Ramos (cell line): ENCODE data around the gene ACAT1.
"Not testable (repeated sequence)": the region's sequence is repeated elsewhere in the genome, so short reads cannot be mapped to it uniquely, and the experiment has no call there.

Experiments
- in situ Hi-C: fragments of 300-500 bp; cut with MboI; formaldehyde crosslinking; loops from one replicate; pipeline ENCODE4 v1.14.3; 2022; ENCODE audit warnings: low sequenced_read_pairs; ENCODE audit not compliant: unreplicated experiment

Gene ACAT1

DNA sequence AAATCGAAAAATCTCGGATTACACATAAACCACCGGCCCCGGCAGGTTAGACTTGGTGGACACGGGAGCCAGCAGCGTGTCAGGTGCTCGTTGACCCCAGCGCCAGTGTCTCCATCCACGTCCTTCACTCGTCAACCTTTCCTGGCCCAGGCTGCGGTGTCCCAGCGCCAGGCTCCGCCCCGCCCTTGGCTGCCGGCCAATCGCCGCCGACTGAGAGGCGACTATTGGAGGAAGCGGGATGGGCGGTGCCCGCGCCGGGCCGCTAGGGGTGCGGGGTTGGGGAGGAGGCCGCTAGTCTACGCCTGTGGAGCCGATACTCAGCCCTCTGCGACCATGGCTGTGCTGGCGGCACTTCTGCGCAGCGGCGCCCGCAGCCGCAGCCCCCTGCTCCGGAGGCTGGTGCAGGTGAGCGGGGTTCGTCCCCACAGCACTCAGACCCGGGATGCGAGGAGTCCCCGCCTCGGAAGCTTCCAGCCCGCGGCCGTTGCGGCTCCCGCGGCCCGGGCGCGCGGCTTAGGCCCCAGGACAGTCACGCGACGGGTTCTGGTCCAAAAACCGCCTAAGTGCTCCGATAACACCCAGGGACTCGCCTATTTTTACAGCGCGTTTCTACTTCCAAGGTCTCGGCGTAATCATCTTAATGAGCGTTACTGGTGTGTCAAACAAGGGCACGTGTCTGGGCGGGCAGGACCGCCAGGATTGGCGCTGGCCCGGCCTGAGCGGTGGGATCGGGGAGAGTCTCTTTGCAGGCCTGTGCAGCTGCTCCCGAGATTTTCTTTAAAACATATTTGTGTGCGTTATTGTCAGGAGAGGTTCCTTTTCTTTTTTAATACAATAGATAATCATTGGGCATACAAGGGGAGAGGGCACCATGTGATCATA is at the start of gene ACAT1:
Gene ACAT1, plus strand, starts transcription at position 294 of the 882 bp plus-strand sequence. Its CDS starts 40 bp downstream, at position 334.
- in situ Hi-C loops = loop anchor here (10.0 kb wide), 1 partner anchor 523 kb away; no protein-coding TSS in a partner anchor

DNA sequence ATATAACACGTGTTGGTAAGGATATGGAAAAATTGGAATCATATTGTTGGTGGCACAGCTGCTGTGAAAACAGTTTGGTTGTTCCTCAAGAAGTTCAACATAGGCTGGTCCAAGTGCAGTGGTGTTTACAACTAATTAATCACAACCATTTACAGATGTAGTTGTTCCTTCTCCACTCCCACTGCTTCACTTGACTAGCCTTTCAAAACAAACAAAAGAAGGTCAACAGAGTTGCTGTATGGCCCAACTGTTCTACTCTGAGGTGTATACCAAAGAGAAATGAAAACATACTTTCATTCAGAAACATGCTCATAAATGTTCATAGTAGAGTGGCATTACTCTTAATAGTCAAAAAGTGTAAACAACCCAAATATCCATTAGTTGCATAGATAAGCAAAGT is 36.6 kb upstream of the ACAT1 start:
- in situ Hi-C loops = no loop called here

DNA sequence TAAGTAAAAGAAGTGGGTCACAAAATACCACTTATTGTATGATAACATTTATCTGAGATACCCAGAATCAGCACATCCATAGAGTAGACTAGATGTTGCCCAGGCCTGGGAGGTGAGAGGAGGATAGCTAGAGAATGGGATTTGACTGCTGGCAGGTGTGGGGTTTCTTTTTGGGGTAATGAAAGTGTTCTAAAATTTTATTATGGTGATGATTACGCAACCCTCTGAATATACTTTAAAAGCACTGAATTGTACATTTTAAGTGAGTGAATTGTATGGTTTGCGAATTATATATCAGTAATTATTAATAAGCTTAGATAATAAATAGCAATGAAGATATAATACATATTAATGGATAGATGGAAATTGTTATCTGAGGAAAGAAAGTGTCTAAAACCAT is 35.7 kb upstream of the ACAT1 start:
- in situ Hi-C loops = no loop called here

DNA sequence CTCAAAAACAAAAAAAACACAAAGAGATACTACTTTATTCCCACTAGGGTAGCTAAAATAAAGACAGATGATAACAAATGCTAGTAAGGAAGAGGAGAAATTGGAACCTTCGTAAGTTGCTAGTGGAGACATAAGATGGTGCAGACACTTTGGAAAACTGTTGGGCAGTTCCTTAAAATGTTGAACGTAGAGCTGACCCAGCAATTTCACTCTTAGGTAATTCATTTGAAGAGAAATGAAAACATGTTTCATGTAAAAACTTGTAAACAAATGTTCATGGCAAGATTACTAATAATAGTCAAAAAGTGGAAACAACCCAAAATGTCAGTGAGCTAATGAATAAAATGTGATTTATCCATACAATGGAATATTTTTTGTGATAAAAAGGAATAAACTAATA is 29.2 kb upstream of the ACAT1 start:
- in situ Hi-C loops = no loop called here

DNA sequence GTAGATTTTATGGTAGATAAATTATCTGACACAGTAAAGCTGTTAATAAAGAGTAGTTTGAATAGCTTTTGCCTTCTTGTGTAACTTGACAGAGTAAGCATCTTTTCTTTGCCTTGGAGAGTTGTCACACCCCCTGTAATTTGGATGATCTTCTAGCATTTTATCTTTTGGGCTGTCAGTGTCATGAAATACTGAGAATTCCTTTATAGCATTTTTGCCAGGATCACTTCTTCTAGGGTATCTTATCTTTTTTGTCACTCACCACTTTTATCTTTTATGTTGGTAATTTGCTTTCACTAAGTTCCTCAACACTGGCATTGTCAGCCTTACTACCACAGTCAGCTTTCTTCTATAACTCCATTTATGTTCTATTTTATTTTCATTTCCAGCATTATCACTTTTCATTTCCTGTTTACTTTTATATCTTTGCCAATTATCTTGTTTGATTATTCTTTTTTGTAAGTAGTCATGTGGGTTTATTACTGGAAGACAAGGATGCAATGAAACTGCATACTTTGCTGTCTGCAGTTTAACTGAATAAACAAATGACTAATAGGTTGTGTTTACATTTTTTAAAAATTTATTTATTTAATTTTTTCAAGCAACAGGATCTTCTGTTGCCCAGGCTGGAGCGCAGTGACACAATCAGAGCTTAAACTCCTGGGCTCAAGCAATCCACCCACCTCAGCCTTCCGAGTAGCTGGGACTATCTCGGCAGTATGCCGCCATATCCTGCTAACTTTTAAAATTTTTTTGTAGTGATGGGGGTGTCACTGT is 28.1 kb upstream of the ACAT1 start:
- in situ Hi-C loops = no loop called here

DNA sequence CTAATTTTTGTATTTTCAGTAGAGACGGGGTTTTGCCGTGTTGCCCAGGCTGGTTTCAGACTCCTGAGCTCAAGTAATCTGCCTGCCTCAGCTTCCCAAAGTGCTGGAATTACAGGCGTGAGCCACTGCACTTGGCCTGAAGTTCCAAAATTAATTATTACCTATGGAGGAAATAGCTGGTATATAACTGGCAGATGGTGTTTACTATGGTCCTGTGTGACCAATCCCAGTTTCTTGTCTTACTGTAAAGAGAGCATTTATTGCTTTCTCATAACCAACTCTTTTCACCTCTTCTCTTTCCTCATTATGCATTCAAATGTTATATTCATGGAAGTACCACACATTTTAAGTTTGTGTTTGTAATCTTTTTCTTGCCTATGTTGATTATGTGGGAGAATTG is 24.2 kb upstream of the ACAT1 start:
- in situ Hi-C loops = no loop called here

DNA sequence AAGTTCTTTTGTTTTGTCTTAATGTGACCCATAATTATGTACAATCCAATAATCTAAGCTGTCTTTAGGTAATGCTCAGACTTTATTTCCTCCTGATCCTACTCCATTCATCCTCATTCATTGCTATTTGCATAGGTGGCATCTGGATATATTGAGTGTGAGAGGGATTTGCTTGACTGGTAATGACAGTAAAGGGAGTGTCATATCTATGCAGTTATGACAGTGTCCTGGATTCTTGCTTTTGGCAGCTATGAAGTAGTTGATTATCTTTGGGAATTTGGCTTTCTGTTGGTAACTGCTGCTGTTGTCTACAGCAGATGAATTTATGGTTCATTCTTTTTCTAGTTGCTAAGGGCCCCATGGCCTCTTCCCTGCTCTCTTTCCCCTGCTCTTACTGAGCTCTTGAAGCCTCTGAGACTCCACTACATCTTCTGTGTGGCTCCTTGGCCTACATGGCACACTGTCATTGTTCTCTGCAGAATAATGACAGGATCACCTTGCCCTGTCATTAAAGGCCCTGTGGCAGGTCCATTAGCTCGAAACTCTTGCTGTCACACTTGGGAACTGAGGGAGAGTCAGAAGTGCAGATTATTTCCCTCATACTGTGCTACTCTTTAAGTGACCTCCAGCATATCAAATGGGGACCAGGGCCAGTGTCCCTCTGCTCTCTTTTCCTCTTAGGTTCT is 20.1 kb upstream of the ACAT1 start:
- in situ Hi-C loops = no loop called here

DNA sequence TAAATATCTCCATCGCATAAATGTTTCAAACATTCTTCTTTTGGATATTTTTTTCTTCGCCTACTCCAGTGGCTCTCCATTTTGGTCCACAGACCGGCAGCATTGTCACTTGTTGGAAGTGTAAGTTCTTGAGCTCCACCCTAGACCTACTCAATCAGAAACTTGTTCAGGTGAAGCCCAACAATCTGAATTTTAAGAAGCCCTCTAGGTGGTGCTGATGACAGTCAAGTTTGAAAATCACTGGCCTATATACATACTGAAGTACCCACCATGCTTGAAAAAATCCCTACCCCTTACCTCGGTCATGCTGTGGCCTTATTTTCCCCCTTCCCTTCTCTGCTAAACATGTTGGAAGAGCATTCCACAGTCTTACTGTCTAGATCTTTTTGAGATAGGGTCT is 10.2 kb upstream of the ACAT1 start:
- in situ Hi-C loops = no loop called here

DNA sequence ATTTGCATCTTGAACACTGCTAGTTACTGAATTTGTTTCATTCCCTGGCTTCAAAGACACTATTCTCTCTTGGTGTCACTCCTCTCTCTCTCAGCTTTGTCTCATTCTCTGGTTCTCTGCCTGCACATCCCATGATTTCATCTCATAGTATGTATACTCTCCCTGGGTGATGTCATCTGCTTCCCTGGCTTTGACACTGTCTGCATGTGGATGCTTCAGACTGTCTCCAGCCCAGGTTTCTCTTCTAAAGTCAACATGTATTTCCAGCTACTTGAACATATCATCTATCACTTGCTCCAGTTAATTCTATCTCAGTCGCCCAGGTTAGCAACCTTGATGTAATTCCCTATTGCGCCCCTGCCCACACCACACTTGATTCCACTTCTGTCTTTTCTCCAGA is 9.3 kb upstream of the ACAT1 start:
- in situ Hi-C loops = no loop called here

DNA sequence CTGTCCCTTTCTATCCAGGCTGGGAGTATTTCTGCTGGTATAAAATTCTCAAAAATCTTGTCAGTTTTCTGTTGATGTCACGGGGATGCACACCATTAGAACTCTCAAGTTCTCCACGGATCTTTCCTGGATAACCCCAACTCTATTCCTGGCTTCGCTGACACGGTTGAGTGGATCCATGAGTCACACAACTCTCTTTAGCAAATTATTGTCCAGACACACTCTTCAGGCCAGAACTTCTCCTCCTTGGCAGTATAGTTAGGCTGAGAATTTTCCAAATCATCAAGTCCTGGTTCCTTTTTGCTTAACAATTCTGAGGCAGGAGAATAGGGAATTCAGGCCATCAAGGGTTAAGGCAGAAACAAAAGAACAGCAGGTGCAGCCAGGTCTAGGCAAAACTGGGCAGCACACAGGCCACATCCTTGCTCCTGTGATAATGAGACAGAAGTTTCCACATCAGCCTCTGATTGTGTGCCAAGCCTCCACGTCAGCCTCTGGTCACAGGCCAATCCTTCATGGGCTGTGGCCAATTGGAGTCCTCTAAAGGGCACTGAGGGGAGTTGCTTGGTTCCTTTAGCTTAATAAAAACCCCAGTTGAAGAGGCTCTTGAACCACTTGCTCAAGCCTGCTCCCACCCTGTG is 5.7 kb upstream of the ACAT1 start:
- in situ Hi-C loops = no loop called here

DNA sequence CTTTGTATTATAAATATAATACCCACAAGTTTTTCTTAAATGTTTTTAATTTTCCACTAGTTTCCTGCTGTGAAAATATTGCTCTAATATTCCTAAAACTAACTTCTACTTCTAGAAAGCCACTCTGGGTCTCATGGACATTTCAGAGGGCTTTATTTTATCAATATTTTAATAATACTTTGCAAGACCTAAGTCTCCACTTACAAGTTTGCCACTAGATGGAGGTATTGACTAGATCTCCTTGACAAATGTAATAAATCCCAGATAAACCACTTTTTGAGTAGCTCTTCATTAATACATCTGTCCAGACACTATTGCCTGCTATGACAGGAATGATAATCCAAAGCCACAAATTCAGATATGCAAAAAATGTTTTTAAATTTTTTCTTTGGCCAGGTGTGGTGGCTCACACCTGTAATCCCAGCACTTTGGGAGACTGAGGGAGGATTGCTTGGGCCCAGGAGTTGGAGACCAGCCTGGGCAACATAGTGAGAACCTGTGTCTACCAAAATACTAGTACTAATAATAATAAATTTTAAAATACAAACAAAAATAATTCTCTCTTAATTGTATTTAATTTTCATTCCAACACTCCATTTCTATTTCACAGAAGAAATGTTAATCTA is 3.5 kb upstream of the ACAT1 start:
- in situ Hi-C loops = no loop called here

DNA sequence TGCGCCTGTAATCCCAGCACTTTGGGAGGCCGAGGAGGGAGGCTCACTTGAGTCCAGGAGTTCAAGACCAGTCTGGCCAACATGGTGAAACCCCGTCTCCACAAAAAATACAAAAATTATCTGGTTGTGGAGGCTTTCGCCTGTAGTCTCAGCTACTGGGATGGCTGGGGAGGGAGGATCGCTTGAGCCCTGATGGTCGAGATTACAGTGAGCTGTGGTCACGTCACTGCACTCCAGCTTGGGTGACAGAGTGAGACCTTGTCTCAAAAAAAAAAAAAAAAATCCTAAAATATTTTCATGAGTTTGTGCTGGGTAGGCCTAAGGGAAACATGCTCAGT is 462 bp upstream of the ACAT1 start:
- in situ Hi-C loops = loop anchor here (10.0 kb wide), 1 partner anchor 524 kb away; no protein-coding TSS in a partner anchor

DNA sequence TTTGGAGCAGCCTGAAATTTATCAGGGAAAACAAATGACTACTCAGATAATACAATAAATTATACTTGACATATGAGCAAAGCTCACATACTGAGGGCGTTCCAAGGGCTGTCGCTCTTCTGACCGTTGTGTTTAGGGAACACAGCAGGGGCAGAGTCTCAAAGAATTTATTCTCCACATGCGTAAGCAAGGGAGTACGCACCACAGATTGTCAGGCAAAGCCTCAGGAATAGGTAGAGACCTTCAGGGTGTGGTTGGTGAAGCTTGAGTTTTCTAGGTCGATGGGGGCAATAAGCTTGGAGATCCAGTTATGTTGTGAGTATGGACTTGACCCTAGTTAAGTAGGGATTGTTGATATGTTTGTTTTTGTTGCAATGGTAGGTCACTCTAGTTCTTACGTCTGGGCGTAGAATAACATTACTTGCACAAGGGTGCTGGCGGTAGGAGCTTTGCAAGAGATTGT is 830 bp downstream of the ACAT1 start:
- in situ Hi-C loops = loop anchor here (10.0 kb wide), 1 partner anchor 523 kb away; no protein-coding TSS in a partner anchor

DNA sequence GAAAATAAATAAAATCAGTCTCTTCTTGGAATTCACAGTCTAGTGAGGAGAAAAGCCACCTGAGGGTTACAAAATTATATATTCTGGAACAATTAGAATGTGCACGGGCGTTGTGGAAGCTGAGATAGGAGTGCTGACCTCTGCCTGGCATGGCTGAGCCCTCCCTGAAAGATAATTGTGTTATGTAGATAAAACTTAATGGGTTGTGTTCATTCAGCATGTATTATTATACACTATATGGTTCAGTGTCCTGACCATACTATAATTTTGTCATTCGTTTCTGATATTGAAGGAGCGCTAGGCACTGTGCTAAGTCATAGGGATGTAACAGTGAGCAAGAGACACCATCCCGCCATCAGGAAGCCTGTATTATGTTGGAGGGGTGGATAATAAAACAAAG is 3.7 kb downstream of the ACAT1 start:
- in situ Hi-C loops = loop anchor here (10.0 kb wide), 1 partner anchor 520 kb away; no protein-coding TSS in a partner anchor

DNA sequence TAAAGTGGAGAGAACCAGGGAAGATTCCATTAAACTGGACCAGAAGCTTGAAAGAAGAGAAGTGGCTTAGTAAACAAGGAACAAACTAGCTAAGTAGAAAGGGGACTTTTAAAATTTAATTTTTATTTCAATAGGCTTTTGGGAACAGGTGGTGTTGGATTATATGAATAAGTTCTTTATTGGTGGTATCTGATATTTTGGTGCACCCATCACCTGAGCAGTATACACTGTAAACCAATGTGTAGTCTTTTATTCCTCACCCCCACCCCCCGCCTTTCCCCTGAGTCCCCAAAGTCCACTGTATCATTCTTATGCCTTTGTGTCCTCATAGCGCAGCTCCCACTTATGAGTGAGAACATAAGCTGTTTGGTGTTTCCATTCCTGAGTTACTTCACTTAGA is 7.4 kb downstream of the ACAT1 start:
- in situ Hi-C loops = loop anchor here (10.0 kb wide), 1 partner anchor 516 kb away; no protein-coding TSS in a partner anchor

DNA sequence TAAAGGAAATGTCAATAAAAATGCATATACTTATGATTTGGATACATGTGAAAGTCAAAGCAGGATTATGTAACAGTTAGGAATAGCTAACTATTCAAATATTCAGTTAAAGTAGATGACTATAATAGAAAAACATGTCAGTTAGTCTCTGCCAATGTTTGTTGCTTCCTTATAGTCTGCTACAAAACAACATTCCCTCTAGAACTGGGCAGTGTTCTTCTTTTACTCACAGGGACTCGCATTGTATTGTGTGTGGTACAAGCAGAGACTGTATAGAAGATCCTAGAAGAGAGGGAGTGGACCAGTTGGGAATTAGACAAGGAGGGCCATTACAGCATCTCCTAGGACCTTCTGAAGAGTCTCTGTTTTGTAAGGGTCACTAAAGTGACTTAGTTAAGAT is 10.6 kb downstream of the ACAT1 start:
- in situ Hi-C loops = no loop called here

DNA sequence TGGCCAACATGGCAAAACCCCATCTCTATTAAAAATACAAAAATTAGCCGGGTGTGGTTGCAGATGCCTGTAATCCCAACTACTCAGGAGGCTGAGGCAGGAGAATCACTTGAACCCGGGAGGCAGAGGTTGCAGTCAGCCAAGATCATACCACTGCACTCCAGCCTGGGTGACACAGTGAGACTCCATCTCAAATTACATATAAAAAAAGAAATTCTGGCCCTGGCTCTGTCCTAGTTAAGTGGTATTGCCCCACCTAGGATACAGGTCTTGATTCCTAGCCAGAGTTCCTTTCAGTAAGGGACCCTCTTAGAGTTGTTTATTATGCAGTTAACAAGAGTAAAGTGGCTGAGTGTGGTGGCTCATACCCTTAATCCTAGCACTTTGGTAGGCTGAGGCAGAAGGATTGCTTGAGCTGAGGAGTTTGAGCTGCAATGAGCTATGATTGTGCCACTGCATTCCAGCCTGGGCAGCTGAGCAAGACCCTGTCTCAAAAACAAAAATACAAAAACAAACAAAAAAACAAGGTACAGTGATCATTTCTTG is 11.7 kb downstream of the ACAT1 start:
- in situ Hi-C loops = not testable (repeated sequence)

DNA sequence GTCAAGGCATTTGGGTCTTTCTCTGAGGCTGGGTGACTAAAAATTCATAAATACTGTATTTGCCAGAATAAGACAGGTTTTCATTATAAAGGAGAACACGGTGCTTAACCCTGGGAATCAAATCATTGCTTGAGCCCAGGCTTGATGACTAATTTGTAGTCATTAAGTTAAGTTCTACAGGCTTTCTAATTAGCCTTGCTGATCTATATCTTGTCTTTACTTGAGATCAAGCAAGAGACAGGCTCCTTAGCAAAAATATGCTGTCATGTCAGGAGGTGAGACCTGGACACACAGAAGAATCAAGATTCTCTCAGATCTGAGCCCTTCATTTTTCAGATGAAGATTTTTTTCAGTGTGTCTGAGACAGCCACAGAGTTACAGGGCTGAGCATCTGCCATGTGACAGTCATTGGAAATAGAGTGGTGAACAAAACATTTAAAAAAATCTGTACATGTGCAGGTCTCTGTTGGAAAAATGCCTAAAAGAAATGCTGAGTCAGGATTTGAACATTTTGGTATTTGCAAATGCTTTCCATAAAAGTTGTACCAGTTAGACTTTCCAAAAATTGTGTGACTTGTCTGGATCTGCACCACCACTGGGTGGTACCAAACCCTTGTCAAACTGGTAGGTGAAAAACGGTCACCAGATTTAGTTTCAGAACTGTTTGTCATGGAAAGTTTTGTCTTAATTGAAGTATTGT is 14.6 kb downstream of the ACAT1 start:
- in situ Hi-C loops = no loop called here

DNA sequence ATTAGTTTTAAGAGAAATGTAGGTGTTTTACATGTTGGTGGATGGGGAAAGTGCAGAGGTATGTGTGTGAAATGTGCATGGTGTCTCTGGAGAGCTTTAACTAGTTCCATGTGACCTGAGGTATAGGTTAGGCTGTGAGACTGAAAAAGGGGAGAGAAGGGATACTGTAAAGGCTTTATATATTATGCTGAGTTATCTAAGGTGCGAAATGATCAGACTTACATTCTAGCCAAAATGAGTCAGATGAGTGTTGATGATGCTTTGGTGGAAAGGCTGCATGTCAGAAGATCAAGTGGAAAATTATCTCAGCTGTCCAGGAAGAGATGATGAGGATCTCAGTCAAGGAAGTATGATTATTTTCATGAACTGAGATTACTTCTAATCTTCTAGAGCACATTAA is 15.8 kb downstream of the ACAT1 start:
- in situ Hi-C loops = no loop called here
